WTC11 (cell line): Measurements from ENCODE around the gene AKR1D1.

ENCODE experiments used
- ATF3 ChIP-seq: sonication (generic); formaldehyde crosslinking; conservative IDR thresholded peaks from 2 replicates; pipeline ENCODE4 v1.8.1; 2022; ENCODE audit warnings: mild to moderate bottlenecking, missing genetic modification reagents
- CBFB ChIP-seq: sonication (generic); formaldehyde crosslinking; IDR thresholded peaks from 2 replicates; pipeline ENCODE4 v1.8.1; 2022; ENCODE audit warnings: mild to moderate bottlenecking, low read depth, missing genetic modification reagents
- CTCF ChIP-seq: fragments of 200-600 bp; IDR thresholded peaks from 2 replicates; pipeline ENCODE4 v1.8.0; 2022; ENCODE audit warnings: antibody characterized with exemption
- FOXP4 ChIP-seq: sonication (generic); formaldehyde crosslinking; IDR thresholded peaks from 2 replicates; pipeline ENCODE4 v1.8.0; 2022; ENCODE audit warnings: mild to moderate bottlenecking, missing genetic modification reagents
- TEAD1 ChIP-seq: sonication (generic); formaldehyde crosslinking; IDR thresholded peaks from 2 replicates; pipeline ENCODE4 v1.8.0; 2022; ENCODE audit warnings: mild to moderate bottlenecking, missing genetic modification reagents

- no peak for TF ChIP-seq CTCF
- TF ChIP-seq TEAD1 (CRISPR knock-in tag) = no peak
- TF ChIP-seq CBFB (CRISPR knock-in tag) = no peak
- TF ChIP-seq FOXP4 (CRISPR knock-in tag) = no peak
- no peak for TF ChIP-seq ATF3 (CRISPR knock-in tag)
These were observed 91.0 kb downstream of the AKR1D1 start for GRCh38 chr7:138167222-138167621.
